GM11168 (cell line): ENCODE measurements around the gene COBLL1.
"Not testable (repeated sequence)": the region's sequence is repeated elsewhere in the genome, so short reads cannot be mapped to it uniquely, and the experiment has no call there.

ENCODE experiments used
- in situ Hi-C: fragments of 300-500 bp; cut with MboI; formaldehyde crosslinking; loops from one replicate; pipeline ENCODE4 v1.12.0; 2022; ENCODE audit warnings: low sequenced_read_pairs; ENCODE audit not compliant: unreplicated experiment

Gene COBLL1

GRCh38 chr2:164761737-164762460 lies 79.7 kb downstream of the COBLL1 start:
- in situ Hi-C loops = no loop called here

DNA sequence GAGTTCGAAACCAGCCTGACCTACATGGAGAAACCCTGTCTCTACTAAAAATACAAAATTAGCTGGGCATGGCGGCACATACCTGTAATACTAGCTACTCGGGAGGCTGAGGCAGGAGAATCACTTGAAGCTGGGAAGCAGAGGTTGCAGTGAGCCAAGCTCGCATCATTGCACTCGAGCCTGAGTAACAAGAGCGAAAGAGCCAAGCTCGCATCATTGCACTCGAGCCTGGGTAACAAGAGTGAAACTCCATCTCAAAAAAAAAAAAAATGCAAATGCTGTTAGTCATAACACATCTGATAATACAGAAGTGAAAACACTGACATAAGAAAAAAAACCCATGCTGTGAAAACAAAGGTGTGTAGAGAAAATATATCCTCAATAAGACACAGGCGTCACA lies 80.4 kb downstream of the COBLL1 start:
- in situ Hi-C loops = not testable (repeated sequence)

GRCh38 chr2:164760179-164760578 lies 81.4 kb downstream of the COBLL1 start:
- in situ Hi-C loops = no loop called here

- in situ Hi-C loops = no loop called here
Observed at GRCh38 chr2:164757934-164758695, 83.5 kb downstream of the COBLL1 start.

DNA sequence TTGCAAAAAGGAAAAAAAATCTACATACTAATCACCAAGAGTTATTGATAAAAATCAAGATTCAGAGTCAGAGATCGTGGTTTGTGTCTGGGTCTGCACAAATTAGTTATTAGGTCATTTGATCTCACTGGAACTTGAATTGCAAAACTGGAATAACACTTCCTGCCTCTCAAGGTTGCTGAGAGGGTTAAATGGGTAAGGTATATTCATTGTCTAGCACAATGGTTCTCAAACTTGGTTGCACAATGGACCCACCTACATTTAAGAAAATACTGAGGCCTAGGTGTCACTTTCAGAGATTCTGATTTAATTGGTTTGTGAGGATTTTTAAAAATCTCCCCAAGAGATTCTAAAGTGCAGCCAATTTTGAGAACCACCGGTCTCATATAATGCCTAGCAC lies 84.8 kb downstream of the COBLL1 start:
- in situ Hi-C loops = no loop called here

GRCh38 chr2:164755952-164756351 lies 85.7 kb downstream of the COBLL1 start:
- in situ Hi-C loops = no loop called here

DNA sequence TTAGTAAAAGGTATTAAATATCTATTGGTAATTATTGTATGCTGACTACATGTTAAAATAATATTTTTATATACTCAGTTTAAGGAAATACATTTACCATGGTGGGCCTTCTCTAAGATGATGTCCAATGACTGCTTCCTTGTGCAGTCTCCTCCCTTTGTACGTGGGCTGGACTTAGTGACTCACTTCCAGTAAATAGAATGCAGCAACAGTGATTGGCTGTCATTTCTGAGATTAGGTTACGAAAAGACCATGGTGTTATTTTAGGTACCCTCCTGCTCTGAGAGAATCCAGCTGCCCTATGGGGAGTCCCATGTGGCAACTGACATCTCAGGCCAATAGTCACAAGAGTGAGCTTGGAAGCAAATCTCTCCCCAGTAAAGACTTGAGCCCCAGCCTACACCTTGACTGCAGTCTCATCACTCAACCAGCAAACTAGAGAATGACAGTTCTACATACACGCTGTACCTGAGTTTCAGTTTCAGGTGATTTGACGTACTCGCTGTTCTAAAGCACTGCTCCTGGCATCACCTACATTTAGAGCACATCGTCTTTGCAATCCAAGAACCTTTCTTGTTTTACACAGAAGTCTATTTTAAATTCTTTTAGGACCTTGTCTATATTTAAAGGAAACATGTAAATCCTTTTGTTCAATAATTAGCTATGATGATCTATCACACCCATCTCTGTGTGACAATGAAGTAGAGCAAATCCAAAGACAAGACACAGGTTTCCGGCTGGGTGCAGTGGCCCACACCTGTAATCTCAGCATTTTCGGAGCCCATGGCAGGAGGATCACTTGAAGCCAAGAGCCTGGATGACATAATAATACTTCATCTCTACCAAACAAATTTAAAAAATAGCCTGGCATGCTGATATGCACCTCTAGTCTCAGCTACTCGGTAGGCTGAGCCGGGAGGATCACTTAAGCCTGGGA lies 87.2 kb downstream of the COBLL1 start:
- in situ Hi-C loops = no loop called here

DNA sequence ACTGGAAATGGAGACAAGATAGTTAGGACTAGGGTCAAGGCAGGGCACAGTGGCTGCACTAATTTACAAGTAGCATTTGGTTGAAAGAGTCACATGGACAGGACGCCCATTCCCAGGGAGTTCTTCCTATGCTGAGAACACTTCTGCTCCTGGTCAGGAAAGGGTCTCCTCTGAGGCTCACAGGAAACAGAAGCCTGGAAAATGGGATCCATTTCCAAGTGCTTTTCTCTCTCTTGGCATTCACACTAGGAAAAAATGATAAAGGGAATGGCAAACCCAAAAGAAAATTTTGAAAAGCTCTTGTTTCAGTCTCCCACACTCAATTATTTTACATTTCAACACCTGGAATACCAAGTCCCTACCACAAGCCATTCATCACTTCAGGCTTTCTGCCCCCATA lies 88.7 kb downstream of the COBLL1 start:
- in situ Hi-C loops = no loop called here

DNA sequence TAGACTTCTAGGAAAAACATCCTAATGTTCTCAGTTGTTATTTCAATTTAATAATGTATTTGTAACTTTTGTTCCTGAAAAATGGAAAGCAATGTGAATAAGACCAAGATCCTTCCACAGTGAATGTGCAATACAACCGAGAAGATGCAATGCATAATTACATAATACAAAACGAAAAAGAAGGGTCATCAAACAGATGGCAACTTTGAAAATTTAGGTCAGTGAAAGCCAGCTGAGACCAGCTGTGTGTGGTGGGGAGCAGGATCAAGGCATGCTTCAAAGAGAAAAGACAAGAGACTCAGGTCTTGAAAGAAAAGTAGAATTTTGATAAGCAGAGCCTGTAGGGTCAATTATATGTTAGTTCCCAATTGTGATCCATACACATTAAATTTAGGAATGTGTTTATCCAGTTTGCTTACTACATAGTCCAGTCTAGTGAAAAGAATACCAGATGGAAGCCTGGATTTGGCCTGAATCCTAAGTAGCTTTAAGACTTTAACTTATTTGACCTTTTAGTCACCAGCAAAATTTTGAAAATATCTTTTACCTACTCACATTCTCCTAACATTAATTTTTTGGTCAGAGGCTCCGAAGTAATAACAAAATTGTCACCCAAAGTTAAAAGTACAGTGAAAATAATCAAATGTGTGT lies 93.7 kb downstream of the COBLL1 start:
- in situ Hi-C loops = no loop called here

- in situ Hi-C loops = no loop called here
Observed at GRCh38 chr2:164747140-164747539, 94.5 kb downstream of the COBLL1 start.

DNA sequence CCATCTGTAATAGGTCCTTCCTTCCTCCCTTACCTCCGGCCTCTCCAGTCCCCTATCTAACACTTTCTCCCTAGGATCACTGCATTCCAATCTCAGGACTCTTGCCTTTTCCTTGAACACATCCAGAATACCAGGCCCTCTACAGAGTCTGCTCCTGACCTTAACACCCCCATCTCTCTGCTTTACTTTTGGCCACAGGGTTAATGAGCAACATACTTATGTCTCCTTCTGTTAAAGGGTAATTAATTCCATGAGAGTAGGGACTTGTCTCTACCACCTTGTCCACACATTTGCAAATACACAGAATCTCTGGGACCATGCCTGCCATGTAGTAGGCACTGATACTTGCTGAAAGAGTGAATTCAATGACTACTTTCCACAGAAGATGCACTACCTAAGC lies 94.9 kb downstream of the COBLL1 start:
- in situ Hi-C loops = no loop called here

- in situ Hi-C loops = no loop called here
Observed at GRCh38 chr2:164745012-164745797, 96.4 kb downstream of the COBLL1 start.

- in situ Hi-C loops = no loop called here
Observed at GRCh38 chr2:164742738-164743317, 98.8 kb downstream of the COBLL1 start.

DNA sequence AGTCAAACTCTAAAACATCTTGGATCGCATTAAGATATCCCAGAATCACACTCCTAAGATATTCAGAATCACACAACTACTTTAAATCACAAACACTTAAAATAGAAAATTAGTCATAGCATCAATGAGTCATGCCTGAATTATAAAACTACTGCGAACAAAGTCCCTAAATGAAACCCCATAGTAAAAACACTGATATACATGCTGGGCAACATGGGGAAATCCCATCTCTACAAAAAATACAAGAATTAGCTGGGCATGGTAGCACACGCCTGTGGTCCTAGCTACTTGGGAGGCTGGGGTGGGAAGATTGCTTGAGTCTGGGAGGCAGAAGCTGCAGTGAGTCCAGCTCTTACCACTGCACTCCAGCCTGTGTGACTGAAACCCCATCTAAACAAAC lies 101.7 kb downstream of the COBLL1 start:
- in situ Hi-C loops = no loop called here

- in situ Hi-C loops = no loop called here
Observed at GRCh38 chr2:164737612-164738081, 104.0 kb downstream of the COBLL1 start.

- in situ Hi-C loops = no loop called here
Observed at GRCh38 chr2:164735309-164735919, 106.2 kb downstream of the COBLL1 start.

- in situ Hi-C loops = no loop called here
Observed at GRCh38 chr2:164734196-164734595, 107.4 kb downstream of the COBLL1 start.

DNA sequence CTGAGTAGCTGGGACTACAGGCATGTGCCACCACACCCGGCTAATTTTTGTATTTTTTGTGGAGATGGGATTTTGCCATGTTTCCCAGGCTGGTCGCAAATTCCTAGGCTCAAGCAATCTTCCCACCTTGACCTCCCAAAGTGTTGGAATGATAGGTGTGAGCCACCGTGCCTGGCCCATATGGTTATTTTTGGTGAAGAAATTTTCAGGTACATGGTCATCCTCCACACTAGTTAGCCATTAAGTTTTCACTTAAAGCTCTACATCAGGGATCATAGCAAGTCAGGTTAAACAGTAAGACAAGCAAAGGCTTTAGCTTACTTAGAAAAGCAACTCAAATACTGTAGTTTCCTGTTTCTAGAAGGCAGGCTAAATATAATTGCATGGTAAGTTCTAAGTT lies 116.1 kb downstream of the COBLL1 start:
- in situ Hi-C loops = no loop called here
